Adrenal gland (tissue), 12 donors: ENCODE measurements around the gene RFX1. TPM values are rescaled to one million over a fixed set of nuclear protein-coding genes. Genes with fewer than 3 reads are reported as not detected.

Source experiments
- DNase-seq, 7 donors: peaks; one replicate each; pipeline ENCODE4 v3.0.0-alpha.2; 2019 to 2020
- H3K27ac ChIP-seq, 5 donors: fragments of 200-600 bp; sonication (generic) in 4 of 5; 1 replicate in 3 of 5; 2 replicates in 2 of 5; pipeline versions ENCODE4 v1.5.1 to v1.8.0; 2016 to 2020; ENCODE audit warnings: mild to moderate bottlenecking in 1 of 5
- H3K27me3 ChIP-seq: fragments of 200-600 bp; 2 replicates; pipeline ENCODE4 v1.8.0; 2021
- H3K36me3 ChIP-seq, 2 donors: fragments of 200-600 bp; replicated peaks in 1 of 2; 1 replicate in 1 of 2; 2 replicates in 1 of 2; pipeline versions ENCODE4 v1.5.1 to v1.8.0; 2018 to 2022
- H3K4me1 ChIP-seq, 2 donors: fragments of 200-600 bp; replicated peaks in 1 of 2; 1 replicate in 1 of 2; 2 replicates in 1 of 2; pipeline versions ENCODE4 v1.5.1 to v1.8.0; 2018 to 2021
- H3K4me3 ChIP-seq, 4 donors: fragments of 200-600 bp; sonication (generic) in 3 of 4; one replicate each; pipeline ENCODE4 v1.5.1; 2016 to 2018
- H3K9me3 ChIP-seq, 3 donors: fragments of 200-600 bp; sonication (generic) in 1 of 3; replicated peaks in 1 of 3; 1 replicate in 2 of 3; 2 replicates in 1 of 3; pipeline versions ENCODE4 v1.5.1 to v1.8.0; 2016 to 2021
- POLR2A ChIP-seq, 2 donors: fragments of 450-650 bp; IDR thresholded peaks; one replicate each; pipeline ENCODE4 v1.6.1; 2017; ENCODE audit warnings: antibody characterized with exemption in 2 of 2, mild to moderate bottlenecking in 2 of 2, moderate library complexity in 1 of 2
- WGBS, 4 donors: extraction: QIAGEN DNeasy Blood & Tissue Kit in 2 of 4; methylation state at CpG; one replicate each; pipeline versions ENCODE4 v1.1.5 to v1.1.7; 2013 to 2017; 5-methylcytosine and 5-hydroxymethylcytosine counted together
- intact Hi-C, 2 donors: fragments of 100-400 bp; cut with DNase I; formaldehyde crosslinking; loops; one replicate each; pipeline versions ENCODE4 v1.14.1 to v1.15.0; 2022 to 2023
- polyA plus RNA-seq, 3 donors: library from polyadenylated mRNA; stranded (reverse); fragments of 200-250 nt in 2 of 3; fragments of 350-450 nt in 1 of 3; fragmentation: Illumina TruSeq in 1 of 3; extraction: RNeasy Lipid Tissue Mini Kit (QIAGEN cat#74804) in 1 of 3; gene quantifications; one replicate each; pipeline ENCODE4 v1.2.3, GENCODE V29; 2013 to 2014
- total RNA-seq, 9 donors: library from RNA; depleted of rRNA in 4 of 9; stranded (reverse); fragments of >200 nt in 4 of 9; fragments of 120-200 nt in 1 of 9; fragmentation: NEBNext Ultra II Directional in 1 of 9; extraction: Animal tissue kit (Norgen Biotek cat#: 25700) in 1 of 9; gene quantifications; one replicate each; pipeline versions ENCODE4 v1.1.0 to v1.2.4, GENCODE V29; 2013 to 2023
- TF ChIP-seq, protein P1 (sequence below), 6 experiments: fragments of 450-650 bp in 4 of 6; fragments of 200-600 bp in 2 of 6; sonication (generic) in 1 of 6; IDR thresholded peaks; 1 replicate in 5 of 6; 2 replicates in 1 of 6; pipeline versions ENCODE4 v1.5.1 to v1.8.0; 2016 to 2021; ENCODE audit warnings: antibody characterized with exemption in 6 of 6, mild to moderate bottlenecking in 2 of 6, moderate library complexity in 1 of 6
- donor health status: healthy with polysubstance abuse.
- donor health status: Bipolar disorder and iron deficiency.
- donor health status: DM: yes; HTN: yes; CAD: no.
- donor health status: DM: no; HTN: no; CAD: no.
- donor health status: DM: no; HTN: no; CAD: no.
- donor health status: DM: yes; HTN: yes; CAD: no.

The RFX1 gene
- total and polyA plus RNA-seq, 12 donors = 1.4 to 21.4 (median 7.0) TPM

DNA sequence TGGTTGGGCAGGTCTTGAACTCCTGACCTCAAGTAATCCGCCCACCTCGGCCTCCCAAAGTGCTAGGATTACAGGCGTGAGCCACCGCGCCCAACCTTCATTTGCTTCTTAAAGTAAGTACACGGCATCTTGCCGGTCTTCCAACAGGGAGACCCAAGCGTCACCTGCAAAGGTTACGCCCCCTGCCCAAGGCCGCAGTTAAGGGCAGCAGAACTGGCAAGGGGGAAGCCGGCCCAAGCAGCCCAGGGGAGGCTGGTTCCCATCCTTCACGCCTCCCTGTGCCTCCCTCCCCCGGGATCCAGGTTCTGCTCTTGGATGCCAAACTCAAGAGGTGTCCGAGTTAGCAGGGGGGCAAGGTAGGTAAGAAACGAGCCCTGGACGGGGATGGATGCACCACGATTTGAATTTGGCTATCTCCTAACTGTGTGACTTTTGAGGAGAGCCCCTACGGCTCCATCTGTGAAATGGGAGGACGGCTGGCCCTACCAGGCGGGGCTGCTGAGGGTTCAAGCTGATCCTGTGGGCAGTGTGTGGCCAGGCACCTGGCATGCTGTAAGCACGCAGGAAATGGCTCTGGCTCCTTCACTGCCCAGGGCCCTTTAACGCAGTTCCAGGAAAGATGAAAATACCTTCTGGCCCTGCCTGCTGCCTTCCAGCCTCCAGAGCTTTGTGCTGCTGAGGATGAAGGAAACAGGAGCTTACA lies 9.0 kb downstream of the RFX1 start:
- intact Hi-C loops = no loop called here
- Histone ChIP-seq H3K4me1 (peaks cover 0 to 4% of the 10 kb centered on the region in 2 donors), H3K27me3 (no peaks in the 10 kb centered on the region), H3K27ac (no peak overlapping the region), H3K9me3 (peaks cover 0 to 7% (median 0%) of the 10 kb centered on the region in 3 donors), H3K4me3 (no peak overlapping the region), H3K36me3 (peaks cover 0 to 12% of the 10 kb centered on the region in 2 donors)
- WGBS, 4 donors = 90 to 94% (median 93%) methylated on average over 13 to 22 of the region's 22 CpGs
- TF ChIP-seq, protein P1, sequence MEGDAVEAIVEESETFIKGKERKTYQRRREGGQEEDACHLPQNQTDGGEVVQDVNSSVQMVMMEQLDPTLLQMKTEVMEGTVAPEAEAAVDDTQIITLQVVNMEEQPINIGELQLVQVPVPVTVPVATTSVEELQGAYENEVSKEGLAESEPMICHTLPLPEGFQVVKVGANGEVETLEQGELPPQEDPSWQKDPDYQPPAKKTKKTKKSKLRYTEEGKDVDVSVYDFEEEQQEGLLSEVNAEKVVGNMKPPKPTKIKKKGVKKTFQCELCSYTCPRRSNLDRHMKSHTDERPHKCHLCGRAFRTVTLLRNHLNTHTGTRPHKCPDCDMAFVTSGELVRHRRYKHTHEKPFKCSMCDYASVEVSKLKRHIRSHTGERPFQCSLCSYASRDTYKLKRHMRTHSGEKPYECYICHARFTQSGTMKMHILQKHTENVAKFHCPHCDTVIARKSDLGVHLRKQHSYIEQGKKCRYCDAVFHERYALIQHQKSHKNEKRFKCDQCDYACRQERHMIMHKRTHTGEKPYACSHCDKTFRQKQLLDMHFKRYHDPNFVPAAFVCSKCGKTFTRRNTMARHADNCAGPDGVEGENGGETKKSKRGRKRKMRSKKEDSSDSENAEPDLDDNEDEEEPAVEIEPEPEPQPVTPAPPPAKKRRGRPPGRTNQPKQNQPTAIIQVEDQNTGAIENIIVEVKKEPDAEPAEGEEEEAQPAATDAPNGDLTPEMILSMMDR (IDR thresholded peaks at IDR 0.05) = no peak
- no peak for DNase-seq

DNA sequence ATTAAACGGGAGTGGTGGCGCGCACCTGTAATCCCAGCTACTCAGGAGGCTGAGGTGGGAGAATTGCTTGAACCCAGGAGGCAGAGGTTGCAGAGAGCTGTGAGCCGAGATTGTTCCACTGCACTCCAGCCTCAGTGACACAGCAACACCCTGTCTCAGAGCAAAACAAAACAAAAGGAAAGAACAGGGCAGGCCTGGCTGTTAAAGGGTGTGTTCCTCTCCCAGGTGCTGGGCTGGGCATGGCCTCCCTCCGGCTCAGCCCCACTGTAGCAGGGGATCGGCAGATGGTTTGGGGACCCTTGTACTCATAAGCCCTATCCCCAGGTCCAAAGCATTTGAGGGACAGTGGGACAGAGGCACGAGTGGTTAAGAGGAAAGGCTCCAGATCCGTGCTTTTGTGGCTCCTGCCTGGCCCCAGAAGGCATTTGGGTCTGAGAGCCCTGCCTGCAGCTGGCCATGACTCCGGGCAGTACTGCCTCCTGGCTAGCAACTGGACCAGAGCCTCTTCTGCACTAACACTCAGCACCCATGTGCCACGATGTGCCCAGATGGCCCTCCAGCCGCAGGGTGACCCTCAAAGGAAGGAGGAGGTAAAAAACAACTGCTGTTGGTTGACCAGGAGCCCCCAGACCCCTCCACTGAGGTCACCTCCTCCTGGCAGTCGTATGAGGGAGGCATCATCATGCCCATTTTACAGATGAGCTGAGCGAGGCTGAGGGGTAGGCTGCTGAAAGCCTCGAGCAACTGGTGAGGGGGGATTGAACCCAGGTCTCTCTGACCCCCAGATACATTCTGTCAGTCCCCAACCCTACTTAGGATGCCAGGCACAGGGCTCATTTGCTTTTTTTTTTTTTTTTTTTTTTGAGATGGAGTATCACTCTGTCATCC lies 10.0 kb downstream of the RFX1 start:
- Histone ChIP-seq H3K27me3 (no peaks in the 10 kb centered on the region), H3K4me1 (peaks cover 0 to 4% of the 10 kb centered on the region in 2 donors), H3K9me3 (peaks cover 0 to 7% (median 0%) of the 10 kb centered on the region in 3 donors), H3K36me3 (peaks cover 0 to 12% of the 10 kb centered on the region in 2 donors), H3K27ac (no peak overlapping the region), H3K4me3 (no peak overlapping the region)
- intact Hi-C loops = no loop called here
- DNase-seq = no peak
- WGBS, 4 donors = 90 to 95% (median 93%) methylated on average over 9 to 14 of the region's 14 CpGs
- TF ChIP-seq, protein P1 (IDR thresholded peaks at IDR 0.05) = no peak
- TF ChIP-seq POLR2A (IDR thresholded peaks at IDR 0.05) = no peak

DNA sequence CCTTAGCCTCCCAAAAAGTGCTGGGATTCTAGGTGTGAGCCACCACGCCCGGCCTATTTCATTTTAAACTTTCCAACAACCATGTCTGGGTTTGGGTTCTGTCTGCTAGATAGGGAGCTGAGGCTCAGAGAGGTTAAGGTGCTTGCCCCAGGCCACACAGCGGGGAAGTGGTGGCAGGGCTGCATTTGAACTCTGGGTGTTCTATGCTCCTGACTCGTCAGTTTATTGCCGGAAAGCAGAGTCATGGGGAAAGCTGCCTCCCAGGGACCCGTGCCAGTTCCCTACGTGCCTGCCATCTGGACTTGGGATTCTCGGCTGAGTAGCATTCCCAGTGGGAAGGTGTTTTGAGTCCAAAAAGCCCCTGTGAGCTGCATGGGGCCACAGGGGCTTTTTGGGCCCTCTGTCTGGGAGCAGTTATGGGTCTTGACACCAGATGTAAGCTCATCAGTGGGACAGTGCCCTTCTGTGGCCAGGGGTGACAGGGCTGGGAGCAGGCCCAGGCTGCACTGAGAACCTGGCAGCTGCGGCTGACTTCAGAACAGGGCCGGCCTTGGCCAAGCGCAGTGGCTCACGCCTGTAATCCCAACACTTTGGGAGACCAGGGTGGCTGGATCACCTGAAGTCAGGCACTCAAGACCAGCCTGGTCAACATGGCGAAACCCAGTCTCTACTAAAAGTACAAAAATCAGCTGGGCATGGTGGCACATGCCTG lies 10.9 kb downstream of the RFX1 start:
- intact Hi-C loops = no loop called here

More for the DNA sequence above, 10.9 kb downstream of the RFX1 start:
- Histone ChIP-seq H3K4me3 (no peak overlapping the region), H3K36me3 (peaks cover 0 to 12% of the 10 kb centered on the region in 2 donors), H3K4me1 (peaks cover 0 to 4% of the 10 kb centered on the region in 2 donors), H3K27me3 (no peaks in the 10 kb centered on the region), H3K27ac (peak overlapping the region in 2 of 5 donors; percentile 29 to 50), H3K9me3 (peaks cover 0 to 7% (median 0%) of the 10 kb centered on the region in 3 donors)
- DNase-seq = peak in 3 of 7 donors; percentile 51 to 59 (median 58)
- TF ChIP-seq, protein P1 (IDR thresholded peaks at IDR 0.05) = no peak
- no peak for TF ChIP-seq POLR2A (IDR thresholded peaks at IDR 0.05)
- 68 to 78% (median 75%) methylated on average over 8 to 13 of the region's 13 CpGs for WGBS, 4 donors
